SU-DHL-6 (cell line): Measurements from ENCODE around the gene OR10A5.
"Not testable (repeated sequence)": the region's sequence is repeated elsewhere in the genome, so short reads cannot be mapped to it uniquely, and the experiment has no call there.

Source experiments
- H2AFZ ChIP-seq: fragments of 200-600 bp; sonication (generic); 2 replicates; pipeline ENCODE4 v1.6.1; 2014; ENCODE audit warnings: low read depth, mild to moderate bottlenecking, moderate library complexity, mixed read lengths, antibody characterized with exemption, low read length; ENCODE audit not compliant: severe bottlenecking
- H3F3A ChIP-seq: fragments of 200-600 bp; shearing (Covaris generic); 2 replicates; pipeline ENCODE4 v1.6.0; 2016; ENCODE audit warnings: antibody characterized with exemption, mild to moderate bottlenecking; ENCODE audit not compliant: insufficient read depth
- H3K27ac ChIP-seq: fragments of 200-600 bp; sonication (generic); 2 replicates; pipeline ENCODE4 v1.5.1; 2016; ENCODE audit warnings: low read depth, mild to moderate bottlenecking, low read length, moderate library complexity, mixed read lengths
- H3K27me3 ChIP-seq: fragments of 200-600 bp; sonication (generic), shearing (Covaris generic); 2 replicates; pipeline ENCODE4 v1.6.0; 2014; ENCODE audit warnings: mild to moderate bottlenecking, low read length
- H3K36me3 ChIP-seq: fragments of 200-600 bp; sonication (generic); 2 replicates; pipeline ENCODE4 v1.6.1; 2014; ENCODE audit warnings: mild to moderate bottlenecking, low read length, mixed read lengths
- H3K4me2 ChIP-seq: fragments of 300-600, 200-600 bp; shearing (Covaris generic), sonication (generic); 2 replicates; pipeline ENCODE4 v1.6.0; 2014; ENCODE audit warnings: low read length, low read depth, mild to moderate bottlenecking; ENCODE audit not compliant: poor library complexity, severe bottlenecking
- H3K4me3 ChIP-seq: fragments of 200-600 bp; sonication (generic); 2 replicates; pipeline ENCODE4 v1.5.1; 2014; ENCODE audit warnings: antibody characterized with exemption, low read length, mild to moderate bottlenecking, mixed read lengths; ENCODE audit not compliant: insufficient read depth, poor library complexity, severe bottlenecking
- H3K79me2 ChIP-seq: fragments of 200-600 bp; sonication (generic); 2 replicates; pipeline ENCODE4 v1.6.1; 2014; ENCODE audit warnings: mild to moderate bottlenecking, low read length, moderate library complexity; ENCODE audit not compliant: insufficient read depth
- H3K9ac ChIP-seq: fragments of 200-600 bp; sonication (generic); 2 replicates; pipeline ENCODE4 v1.7.0; 2014; ENCODE audit warnings: mild to moderate bottlenecking, low read length
- H3K9me2 ChIP-seq: fragments of 200-600 bp; sonication (generic); replicated peaks from 2 replicates; pipeline ENCODE4 v1.6.1; 2014; ENCODE audit warnings: low read length; ENCODE audit not compliant: insufficient read depth
- H3K9me3 ChIP-seq: fragments of 200-600 bp; sonication (generic); 2 replicates; pipeline ENCODE4 v1.6.1; 2014; ENCODE audit warnings: low read length, mixed read lengths; ENCODE audit not compliant: insufficient read depth
- H4K20me1 ChIP-seq: fragments of 200-600 bp; sonication (generic); 2 replicates; pipeline ENCODE4 v1.6.1; 2014; ENCODE audit warnings: low read depth, mild to moderate bottlenecking, antibody characterized with exemption, low read length, moderate library complexity, mixed read lengths
- CTCF ChIP-seq: fragments of 200-600 bp; sonication (generic); IDR thresholded peaks from one replicate; pipeline ENCODE4 v1.5.1; 2017; ENCODE audit warnings: antibody characterized with exemption, mild to moderate bottlenecking, low read length, moderate library complexity; ENCODE audit not compliant: insufficient read depth, poor library complexity, severe bottlenecking
- EZH2phosphoT487 ChIP-seq: fragments of 200-600 bp; sonication (generic), shearing (Covaris generic); conservative IDR thresholded peaks from 2 replicates; pipeline ENCODE4 v1.6.1; 2018; ENCODE audit warnings: mild to moderate bottlenecking, antibody characterized with exemption, low read length, moderate library complexity, mixed read lengths

The OR10A5 gene

GRCh38 chr11:6876914-6877313 is 31.4 kb downstream of the OR10A5 start:
- Histone ChIP-seq H3K9ac (no peak overlapping the region), H3K27me3 (no peaks in the 10 kb centered on the region), H3K9me2 (no peaks in the 10 kb centered on the region), H3K9me3 (no peaks in the 10 kb centered on the region), H3K36me3 (no peaks in the 10 kb centered on the region), H3K79me2 (no peaks in the 10 kb centered on the region), H3K27ac (no peak overlapping the region), H4K20me1 (no peaks in the 10 kb centered on the region), H3K4me3 (no peak overlapping the region), H3F3A (no peaks in the 10 kb centered on the region), H3K4me2 (no peak overlapping the region), H2AFZ (no peak overlapping the region)
- TF ChIP-seq CTCF (no peak), EZH2phosphoT487 (no peak)

- Histone ChIP-seq H3K27ac (no peak overlapping the region), H3K4me3 (no peak overlapping the region), H3K9me3 (no peaks in the 10 kb centered on the region), H3K27me3 (no peaks in the 10 kb centered on the region), H3K36me3 (no peaks in the 10 kb centered on the region), H3F3A (no peaks in the 10 kb centered on the region), H3K79me2 (no peaks in the 10 kb centered on the region), H3K9ac (no peak overlapping the region), H3K4me2 (no peak overlapping the region), H3K9me2 (no peaks in the 10 kb centered on the region), H4K20me1 (no peaks in the 10 kb centered on the region), H2AFZ (no peak overlapping the region)
- TF ChIP-seq EZH2phosphoT487 (no peak), CTCF (no peak)
Observed at GRCh38 chr11:6882751-6883150, 37.3 kb downstream of the OR10A5 start.

- not testable (repeated sequence) for H3K27ac ChIP-seq, H3K4me3 ChIP-seq, H3K36me3 ChIP-seq, H3K27me3 ChIP-seq, H3K4me2 ChIP-seq, H3K79me2 ChIP-seq, H3K9me2 ChIP-seq, H3F3A ChIP-seq, H3K9ac ChIP-seq, H4K20me1 ChIP-seq, H2AFZ ChIP-seq, H3K9me3 ChIP-seq
Observed at GRCh38 chr11:6887711-6888110, 42.2 kb downstream of the OR10A5 start.

GRCh38 chr11:6888830-6889229 is 43.3 kb downstream of the OR10A5 start:
- Histone ChIP-seq H3K36me3 (no peaks in the 10 kb centered on the region), H3K4me3 (no peak overlapping the region), H3K9ac (no peak overlapping the region), H2AFZ (no peak overlapping the region), H3F3A (no peaks in the 10 kb centered on the region), H3K4me2 (no peak overlapping the region), H3K9me2 (no peaks in the 10 kb centered on the region), H3K27ac (no peak overlapping the region), H3K79me2 (no peaks in the 10 kb centered on the region), H3K9me3 (no peaks in the 10 kb centered on the region), H3K27me3 (no peaks in the 10 kb centered on the region), H4K20me1 (no peaks in the 10 kb centered on the region)
- TF ChIP-seq EZH2phosphoT487 (no peak), CTCF (no peak)
